OCI-LY7 (cell line): Measurements from ENCODE around the gene CALHM2. TPM values are rescaled to one million over a fixed set of nuclear protein-coding genes. Genes with fewer than 3 reads are reported as not detected.

Source experiments
- BruUV-seq: library from RNA; stranded (reverse); fragments of 400-500 nt; replicated peaks from 2 replicates; lab custom pipeline; 2021; lab: Mats Ljungman, UMichigan
- CTCF ChIA-PET: fragments of 300-600 bp; sonication (Branson Sonifier 250); formaldehyde crosslinking; loops from one replicate; lab custom pipeline; 2022; ENCODE audit warnings: antibody characterized with exemption; ENCODE audit not compliant: unreplicated experiment; lab: Charles Lee
- POLR2A ChIA-PET: fragments of 300-600 bp; sonication (Branson Sonifier 250); formaldehyde crosslinking; loops from one replicate; lab custom pipeline; 2022; ENCODE audit warnings: antibody characterized with exemption; lab: Charles Lee
- DNase-seq: peaks from one replicate; pipeline ENCODE4 v3.0.0-alpha.2; 2015; ENCODE audit warnings: low spot score
- H2AFZ ChIP-seq: fragments of 200-600 bp; sonication (generic), shearing (Covaris generic); 2 replicates; pipeline ENCODE4 v1.6.1; 2014; ENCODE audit warnings: mild to moderate bottlenecking, antibody characterized with exemption, low read length, moderate library complexity
- H3K27ac ChIP-seq: fragments of 200-600 bp; sonication (generic); 2 replicates; pipeline ENCODE4 v1.5.1; 2014; ENCODE audit warnings: mixed run types, low read depth, mild to moderate bottlenecking, moderate library complexity, low read length, inconsistent platforms; ENCODE audit not compliant: poor library complexity, severe bottlenecking
- H3K36me3 ChIP-seq: fragments of 200-600 bp; sonication (generic); 2 replicates; pipeline ENCODE4 v1.6.1; 2014; ENCODE audit warnings: mild to moderate bottlenecking, antibody characterized with exemption, low read length, moderate library complexity, mixed read lengths; ENCODE audit not compliant: insufficient read depth
- H3K4me1 ChIP-seq: fragments of 200-600 bp; sonication (generic); 2 replicates; pipeline ENCODE4 v1.5.1; 2014; ENCODE audit warnings: mild to moderate bottlenecking, low read length; ENCODE audit not compliant: insufficient read depth, poor library complexity, severe bottlenecking
- H3K4me2 ChIP-seq: fragments of 200-600 bp; sonication (generic); 2 replicates; pipeline ENCODE4 v1.6.1; 2014; ENCODE audit warnings: mild to moderate bottlenecking, low read length
- H3K4me3 ChIP-seq: fragments of 200-600 bp; sonication (generic); 2 replicates; pipeline ENCODE4 v1.5.1; 2014; ENCODE audit warnings: mild to moderate bottlenecking, low read depth, low read length; ENCODE audit not compliant: poor library complexity, severe bottlenecking
- H3K79me2 ChIP-seq: fragments of 200-600 bp; sonication (generic); 2 replicates; pipeline ENCODE4 v1.6.1; 2016; ENCODE audit warnings: low read depth, mild to moderate bottlenecking, low read length, moderate library complexity, mixed read lengths; ENCODE audit not compliant: insufficient read depth
- H3K9me2 ChIP-seq: fragments of 200-600 bp; sonication (generic); 2 replicates; pipeline ENCODE4 v1.6.1; 2016; ENCODE audit warnings: mild to moderate bottlenecking, low read length, mixed read lengths; ENCODE audit not compliant: insufficient read depth
- H3K9me3 ChIP-seq: fragments of 200-600 bp; sonication (generic); 2 replicates; pipeline ENCODE4 v1.6.1; 2014; ENCODE audit warnings: mild to moderate bottlenecking, mixed run types, low read length, mixed read lengths
- H4K20me1 ChIP-seq: fragments of 200-600 bp; sonication (generic); 2 replicates; pipeline ENCODE4 v1.6.1; 2014; ENCODE audit warnings: mild to moderate bottlenecking, antibody characterized with exemption, low read length, moderate library complexity, mixed read lengths; ENCODE audit not compliant: insufficient read depth
- CTCF ChIP-seq: fragments of 200-600 bp; sonication (generic); conservative IDR thresholded peaks from 2 replicates; pipeline ENCODE4 v1.5.1; 2014; ENCODE audit warnings: mild to moderate bottlenecking, antibody characterized with exemption, low read length, moderate library complexity, mixed read lengths
- EZH2phosphoT487 ChIP-seq: fragments of 200-600 bp; sonication (generic); IDR thresholded peaks from 2 replicates; pipeline ENCODE4 v1.6.1; 2018; ENCODE audit warnings: low read depth, borderline replicate concordance, mild to moderate bottlenecking, mixed run types, antibody characterized with exemption, low read length, moderate library complexity, mixed read lengths
- intact Hi-C: fragments of 100-400 bp; cut with micrococcal nuclease; formaldehyde crosslinking; loops from one replicate; pipeline ENCODE4 v1.10.0; 2022; ENCODE audit not compliant: unreplicated experiment
- total RNA-seq, 2 experiments: library from RNA; depleted of rRNA in 1 of 2; stranded (reverse); fragments of >200 nt in 1 of 2; shearing (Covaris generic) in 1 of 2; gene quantifications; 2 replicates each; pipeline ENCODE4 v1.2.3, GENCODE V29; 2014 to 2022

Gene CALHM2
- total RNA-seq, 2 experiments from 2014 or later: not detected

- Histone ChIP-seq H3K79me2 (no peaks in the 10 kb centered on the region), H3K36me3 (peaks cover 44% of the 10 kb centered on the region), H3K4me2 (no peak overlapping the region), H4K20me1 (no peaks in the 10 kb centered on the region), H2AFZ (no peak overlapping the region), H3K27ac (no peak overlapping the region), H3K9me3 (no peaks in the 10 kb centered on the region), H3K4me3 (no peak overlapping the region), H3K4me1 (no peaks in the 10 kb centered on the region), H3K9me2 (no peaks in the 10 kb centered on the region)
- intact Hi-C loops: no loop called here
- BruUV-seq: no TSS peak
- CTCF ChIA-PET: no interaction called here
- TF ChIP-seq EZH2phosphoT487 (no peak), CTCF (no peak)
- DNase-seq: no peak
- POLR2A ChIA-PET: interaction anchor here (0.9 kb wide), 1 partner anchor 55 kb away, joined by 3 read pairs; no protein-coding TSS in a partner anchor
Measured at GRCh38 chr10:103449208-103450144, 2.7 kb downstream of the CALHM2 start.

GRCh38 chr10:103448746-103449145 is 3.4 kb downstream of the CALHM2 start:
- TF ChIP-seq CTCF (no peak), EZH2phosphoT487 (no peak)
- POLR2A ChIA-PET: interaction anchor here (0.5 to 0.9 kb wide), 2 partner anchors 56 to 659 kb away, joined by 3 to 5 read pairs; no protein-coding TSS in a partner anchor
- H3K4me3 ChIP-seq: no peak overlapping the region
- no TSS peak for BruUV-seq
- DNase-seq: no peak
- H3K9me3 ChIP-seq: no peaks in the 10 kb centered on the region
- no peak overlapping the region for H3K4me2 ChIP-seq
- no peak overlapping the region for H3K27ac ChIP-seq
- no peaks in the 10 kb centered on the region for H3K4me1 ChIP-seq
- H2AFZ ChIP-seq: no peak overlapping the region
- H4K20me1 ChIP-seq: no peaks in the 10 kb centered on the region
- intact Hi-C loops: no loop called here
- no peaks in the 10 kb centered on the region for H3K79me2 ChIP-seq
- CTCF ChIA-PET: no interaction called here
- H3K36me3 ChIP-seq: peaks cover 51% of the 10 kb centered on the region
- H3K9me2 ChIP-seq: no peaks in the 10 kb centered on the region

GRCh38 chr10:103447187-103447586 is 5.0 kb downstream of the CALHM2 start:
- CTCF ChIA-PET: interaction anchor here (0.5 kb wide), 1 partner anchor 24 kb away, joined by 3 read pairs; no protein-coding TSS in a partner anchor
- POLR2A ChIA-PET: no interaction called here
- Histone ChIP-seq H3K79me2 (no peaks in the 10 kb centered on the region), H3K4me2 (no peak overlapping the region), H3K9me3 (no peaks in the 10 kb centered on the region), H3K4me1 (no peaks in the 10 kb centered on the region), H2AFZ (no peak overlapping the region), H3K36me3 (peaks cover 67% of the 10 kb centered on the region), H3K4me3 (no peak overlapping the region), H3K27ac (no peak overlapping the region), H3K9me2 (no peaks in the 10 kb centered on the region), H4K20me1 (no peaks in the 10 kb centered on the region)
- no TSS peak for BruUV-seq
- intact Hi-C loops: no loop called here
- no peak for DNase-seq
- no peak for TF ChIP-seq EZH2phosphoT487
- TF ChIP-seq CTCF: no peak
